Liver (tissue), 9 donors: ENCODE data around the gene TRAF3IP3. TPM values are rescaled to one million over a fixed set of nuclear protein-coding genes. Genes with fewer than 3 reads are reported as not detected.

Experiments
- DNase-seq: peaks from one replicate; pipeline ENCODE4 v3.0.0-alpha.2; 2017; ENCODE audit warnings: low spot score
- H3K27ac ChIP-seq, 2 donors: one replicate each; pipeline ENCODE4 v1.7.0; 2013; ENCODE audit warnings: inconsistent platforms in 2 of 2, low read length in 2 of 2, control low read depth in 1 of 2, low read depth in 1 of 2, mild to moderate bottlenecking in 1 of 2
- H3K27me3 ChIP-seq, 4 donors: one replicate each; pipeline versions ENCODE4 v1.6.1 to v1.7.0; 2013; ENCODE audit warnings: low read length in 3 of 4, inconsistent platforms in 1 of 4, mild to moderate bottlenecking in 1 of 4, moderate library complexity in 1 of 4; ENCODE audit not compliant: control insufficient read depth in 4 of 4, insufficient read depth in 4 of 4
- H3K36me3 ChIP-seq, 4 donors: one replicate each; pipeline versions ENCODE4 v1.6.1 to v1.7.0; 2013; ENCODE audit warnings: low read length in 3 of 4, mild to moderate bottlenecking in 3 of 4, low read depth in 1 of 4, moderate library complexity in 1 of 4; ENCODE audit not compliant: control insufficient read depth in 4 of 4, insufficient read depth in 3 of 4
- H3K4me1 ChIP-seq, 4 donors: one replicate each; pipeline versions ENCODE4 v1.6.1 to v1.7.0; 2013; ENCODE audit warnings: low read length in 3 of 4, mild to moderate bottlenecking in 3 of 4, moderate library complexity in 1 of 4; ENCODE audit not compliant: control insufficient read depth in 4 of 4, insufficient read depth in 4 of 4
- H3K4me3 ChIP-seq, 3 donors: one replicate each; pipeline versions ENCODE4 v1.6.1 to v1.7.0; 2013; ENCODE audit warnings: low read length in 3 of 3, control low read depth in 1 of 3, low read depth in 1 of 3, mild to moderate bottlenecking in 1 of 3
- H3K9ac ChIP-seq, 2 donors: one replicate each; pipeline ENCODE4 v1.7.0; 2013; ENCODE audit warnings: low read length in 2 of 2, mild to moderate bottlenecking in 2 of 2, moderate library complexity in 2 of 2, control low read depth in 1 of 2, low read depth in 1 of 2
- H3K9me3 ChIP-seq, 4 donors: one replicate each; pipeline versions ENCODE4 v1.6.1 to v1.7.0; 2013; ENCODE audit warnings: low read length in 3 of 4; ENCODE audit not compliant: control insufficient read depth in 4 of 4
- ATF3 ChIP-seq: IDR thresholded peaks from 2 replicates; pipeline ENCODE4 v1.6.1; 2016; ENCODE audit warnings: antibody characterized with exemption
- EGR1 ChIP-seq, 2 donors: IDR thresholded peaks; 2 replicates each; pipeline ENCODE4 v1.6.1; 2016 to 2018; ENCODE audit warnings: antibody characterized with exemption in 2 of 2, low read depth in 2 of 2
- FOXA1 ChIP-seq: IDR thresholded peaks from 2 replicates; pipeline ENCODE4 v1.6.1; 2016; ENCODE audit warnings: antibody characterized with exemption
- FOXA2 ChIP-seq: IDR thresholded peaks from 2 replicates; pipeline ENCODE4 v1.6.1; 2016; ENCODE audit warnings: antibody characterized with exemption
- GABPA ChIP-seq, 2 donors: IDR thresholded peaks in 1 of 2; conservative IDR thresholded peaks in 1 of 2; 2 replicates each; pipeline ENCODE4 v1.6.1; 2016; ENCODE audit warnings: antibody characterized with exemption in 2 of 2, mild to moderate bottlenecking in 1 of 2, moderate library complexity in 1 of 2
- HNF4A ChIP-seq, 2 donors: conservative IDR thresholded peaks; 2 replicates each; pipeline ENCODE4 v1.6.1; 2016; ENCODE audit warnings: antibody characterized with exemption in 2 of 2, mild to moderate bottlenecking in 2 of 2
- HNF4G ChIP-seq: IDR thresholded peaks from 2 replicates; pipeline ENCODE4 v1.6.1; 2016; ENCODE audit warnings: antibody characterized with exemption
- JUND ChIP-seq, 2 donors: IDR thresholded peaks; 2 replicates each; pipeline ENCODE4 v1.6.1; 2016; ENCODE audit warnings: antibody characterized with exemption in 2 of 2
- NR2F2 ChIP-seq: IDR thresholded peaks from 2 replicates; pipeline ENCODE4 v1.6.1; 2016; ENCODE audit warnings: antibody characterized with exemption
- RAD21 ChIP-seq, 2 donors: IDR thresholded peaks; 2 replicates each; pipeline ENCODE4 v1.6.1; 2016; ENCODE audit warnings: antibody characterized with exemption in 2 of 2, mild to moderate bottlenecking in 2 of 2
- REST ChIP-seq: IDR thresholded peaks from 2 replicates; pipeline ENCODE4 v1.6.1; 2016; ENCODE audit warnings: antibody characterized with exemption, mild to moderate bottlenecking
- RXRA ChIP-seq, 2 donors: IDR thresholded peaks; 2 replicates each; pipeline ENCODE4 v1.6.1; 2017 to 2018; ENCODE audit warnings: antibody characterized with exemption in 2 of 2, mild to moderate bottlenecking in 1 of 2
- SP1 ChIP-seq: IDR thresholded peaks from 2 replicates; pipeline ENCODE4 v1.6.1; 2018; ENCODE audit warnings: antibody characterized with exemption, mild to moderate bottlenecking
- TAF1 ChIP-seq: conservative IDR thresholded peaks from 2 replicates; pipeline ENCODE4 v1.6.1; 2016; ENCODE audit warnings: antibody characterized with exemption, mild to moderate bottlenecking
- YY1 ChIP-seq: IDR thresholded peaks from 2 replicates; pipeline ENCODE4 v1.6.1; 2016; ENCODE audit warnings: antibody characterized with exemption, mild to moderate bottlenecking
- WGBS: extraction: QIAGEN DNeasy Blood & Tissue Kit; methylation state at CpG from one replicate; pipeline ENCODE4 v1.1.7; 2013; 5-methylcytosine and 5-hydroxymethylcytosine counted together
- polyA plus RNA-seq, 2 donors: library from polyadenylated mRNA; stranded (reverse) in 1 of 2; unstranded in 1 of 2; fragments of 200-250 nt in 1 of 2; fragments of >200 nt in 1 of 2; fragmentation: Nextera tagmentation in 1 of 2; extraction: Ambion mirVana in 1 of 2; gene quantifications; one replicate each; pipeline versions ENCODE4 v1.2.1 to v1.2.3, GENCODE V29; 2013 to 2015
- total RNA-seq, 2 donors: library from RNA; depleted of rRNA; stranded (reverse); fragments of >200 nt; gene quantifications; one replicate each; pipeline ENCODE4 v1.2.3, GENCODE V29; 2014
- TF ChIP-seq, protein P1 (sequence below): IDR thresholded peaks from 2 replicates; pipeline ENCODE4 v1.6.1; 2016; ENCODE audit warnings: antibody characterized with exemption
- TF ChIP-seq, protein P2 (sequence below): fragments of 150-350 bp; IDR thresholded peaks from 2 replicates; pipeline ENCODE4 v1.5.1; 2017; ENCODE audit warnings: improper control_type of control experiment, low read depth, low read length; ENCODE audit not compliant: missing input control
- TF ChIP-seq, protein P3 (sequence below): IDR thresholded peaks from 2 replicates; pipeline ENCODE4 v1.6.1; 2016; ENCODE audit warnings: antibody characterized with exemption
- donor health status: healthy.
- donor health status: healthy.
- donor health status: healthy.
- donor health status: healthy.
- donor health status: healthy.

TRAF3IP3 gene
- total and polyA plus RNA-seq, 4 donors = 0.87 to 3.4 (median 2.2) TPM

GRCh38 chr1:209829716-209830115 is 73.9 kb downstream of the TRAF3IP3 start:
- TF ChIP-seq RXRA (IDR thresholded peaks at IDR 0.05) (no peak), FOXA1 (no peak), ATF3 (no peak), EGR1 (IDR thresholded peaks at IDR 0.05; ENCODE audit: low read depth in 2 of 2) (no peak)
- TF ChIP-seq, protein P1, sequence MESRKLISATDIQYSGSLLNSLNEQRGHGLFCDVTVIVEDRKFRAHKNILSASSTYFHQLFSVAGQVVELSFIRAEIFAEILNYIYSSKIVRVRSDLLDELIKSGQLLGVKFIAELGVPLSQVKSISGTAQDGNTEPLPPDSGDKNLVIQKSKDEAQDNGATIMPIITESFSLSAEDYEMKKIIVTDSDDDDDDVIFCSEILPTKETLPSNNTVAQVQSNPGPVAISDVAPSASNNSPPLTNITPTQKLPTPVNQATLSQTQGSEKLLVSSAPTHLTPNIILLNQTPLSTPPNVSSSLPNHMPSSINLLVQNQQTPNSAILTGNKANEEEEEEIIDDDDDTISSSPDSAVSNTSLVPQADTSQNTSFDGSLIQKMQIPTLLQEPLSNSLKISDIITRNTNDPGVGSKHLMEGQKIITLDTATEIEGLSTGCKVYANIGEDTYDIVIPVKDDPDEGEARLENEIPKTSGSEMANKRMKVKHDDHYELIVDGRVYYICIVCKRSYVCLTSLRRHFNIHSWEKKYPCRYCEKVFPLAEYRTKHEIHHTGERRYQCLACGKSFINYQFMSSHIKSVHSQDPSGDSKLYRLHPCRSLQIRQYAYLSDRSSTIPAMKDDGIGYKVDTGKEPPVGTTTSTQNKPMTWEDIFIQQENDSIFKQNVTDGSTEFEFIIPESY = no peak
- TF ChIP-seq, protein P2, sequence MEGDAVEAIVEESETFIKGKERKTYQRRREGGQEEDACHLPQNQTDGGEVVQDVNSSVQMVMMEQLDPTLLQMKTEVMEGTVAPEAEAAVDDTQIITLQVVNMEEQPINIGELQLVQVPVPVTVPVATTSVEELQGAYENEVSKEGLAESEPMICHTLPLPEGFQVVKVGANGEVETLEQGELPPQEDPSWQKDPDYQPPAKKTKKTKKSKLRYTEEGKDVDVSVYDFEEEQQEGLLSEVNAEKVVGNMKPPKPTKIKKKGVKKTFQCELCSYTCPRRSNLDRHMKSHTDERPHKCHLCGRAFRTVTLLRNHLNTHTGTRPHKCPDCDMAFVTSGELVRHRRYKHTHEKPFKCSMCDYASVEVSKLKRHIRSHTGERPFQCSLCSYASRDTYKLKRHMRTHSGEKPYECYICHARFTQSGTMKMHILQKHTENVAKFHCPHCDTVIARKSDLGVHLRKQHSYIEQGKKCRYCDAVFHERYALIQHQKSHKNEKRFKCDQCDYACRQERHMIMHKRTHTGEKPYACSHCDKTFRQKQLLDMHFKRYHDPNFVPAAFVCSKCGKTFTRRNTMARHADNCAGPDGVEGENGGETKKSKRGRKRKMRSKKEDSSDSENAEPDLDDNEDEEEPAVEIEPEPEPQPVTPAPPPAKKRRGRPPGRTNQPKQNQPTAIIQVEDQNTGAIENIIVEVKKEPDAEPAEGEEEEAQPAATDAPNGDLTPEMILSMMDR = no peak
- WGBS = 79% methylated on average over 2 of the region's 2 CpGs
- Histone ChIP-seq H3K27me3 (no peaks in the 10 kb centered on the region), H3K4me3 (no peak overlapping the region), H3K4me1 (peaks cover 0 to 11% (median 9%) of the 10 kb centered on the region in 4 donors), H3K36me3 (peaks cover 6 to 37% (median 27%) of the 10 kb centered on the region in 4 donors), H3K27ac (no peak overlapping the region), H3K9ac (no peak overlapping the region), H3K9me3 (no peaks in the 10 kb centered on the region)
- DNase-seq = no peak

DNA sequence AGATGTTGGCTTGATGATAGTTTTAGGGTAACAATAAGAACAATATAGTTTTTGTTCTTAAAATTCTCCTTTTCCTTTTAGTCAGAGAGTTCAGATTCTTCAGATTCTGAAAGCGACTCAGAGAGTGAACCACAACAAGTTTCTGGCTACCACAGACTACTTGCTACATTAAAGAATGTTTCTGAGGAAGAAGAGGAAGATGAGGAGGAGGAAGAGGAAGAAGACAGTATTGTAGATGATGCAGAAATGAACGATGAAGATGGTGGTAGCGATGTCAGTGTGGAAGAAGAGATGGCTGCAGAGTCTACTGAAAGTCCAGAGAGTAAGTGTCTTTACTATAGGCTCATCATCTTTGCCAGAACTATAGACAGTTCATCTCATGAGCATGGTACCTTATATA is 74.9 kb downstream of the TRAF3IP3 start:
- no peak overlapping the region for H3K9ac ChIP-seq
- no peak overlapping the region for H3K4me3 ChIP-seq
- TF ChIP-seq SP1 (no peak), NR2F2 (no peak), HNF4G (no peak), RXRA (IDR thresholded peaks at IDR 0.05) (no peak), YY1 (no peak), GABPA (IDR thresholded peaks at IDR 0.05 in 1 of 2, conservative IDR thresholded peaks at IDR 0.05 in 1 of 2) (no peak), HNF4A (conservative IDR thresholded peaks at IDR 0.05) (no peak), EGR1 (IDR thresholded peaks at IDR 0.05; ENCODE audit: low read depth in 2 of 2) (no peak), JUND (IDR thresholded peaks at IDR 0.05) (no peak), REST (no peak), FOXA2 (no peak), FOXA1 (no peak), RAD21 (IDR thresholded peaks at IDR 0.05) (no peak), ATF3 (no peak), TAF1 (no peak)
- TF ChIP-seq, protein P2 = no peak
- TF ChIP-seq, protein P3, sequence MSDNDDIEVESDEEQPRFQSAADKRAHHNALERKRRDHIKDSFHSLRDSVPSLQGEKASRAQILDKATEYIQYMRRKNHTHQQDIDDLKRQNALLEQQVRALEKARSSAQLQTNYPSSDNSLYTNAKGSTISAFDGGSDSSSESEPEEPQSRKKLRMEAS = no peak
- TF ChIP-seq, protein P1 = no peak
- no peak for DNase-seq
- H3K9me3 ChIP-seq = no peaks in the 10 kb centered on the region
- H3K27me3 ChIP-seq = no peaks in the 10 kb centered on the region
- peaks cover 6 to 45% (median 34%) of the 10 kb centered on the region in 4 donors for H3K36me3 ChIP-seq
- WGBS = 91% methylated on average over 3 of the region's 3 CpGs
- H3K4me1 ChIP-seq = peaks cover 0 to 11% (median 9%) of the 10 kb centered on the region in 4 donors
- H3K27ac ChIP-seq = no peak overlapping the region
